ENCODE data around the gene C1orf53. TPM values are rescaled to one million over a fixed set of nuclear protein-coding genes. Genes with fewer than 3 reads are reported as not detected.
"Not testable (repeated sequence)": the region's sequence is repeated elsewhere in the genome, so short reads cannot be mapped to it uniquely, and the experiment has no call there.

The C1orf53 gene
- total RNA-seq, 1 experiment from 2014 or later, result 1.4 TPM

GRCh38 chr1:197951617-197952175, 49.3 kb downstream of the C1orf53 start:
- no peak for DNase-seq
- H3K4me2 ChIP-seq (ENCODE audit: insufficient read depth, insufficient read length, low read length), result no peak overlapping the region
- no peak overlapping the region for H3K14ac ChIP-seq (ENCODE audit: insufficient read depth, low read length)
- no peak overlapping the region for H4K91ac ChIP-seq (ENCODE audit: insufficient read length, low read depth, low read length)
- no peaks in the 10 kb centered on the region for H3K79me2 ChIP-seq (ENCODE audit: insufficient read depth, low read length)
- H3K23me2 ChIP-seq (ENCODE audit: insufficient read length, low read depth, low read length, poor library complexity, severe bottlenecking), result no peaks in the 10 kb centered on the region
- WGBS (ENCODE audit: extremely low coverage, insufficient read length, low lambda C conversion rate), result no CpG with 5 or more reads among the region's 5 CpGs
- no peak for TF ChIP-seq CTCF (conservative IDR thresholded peaks at IDR 0.05)
- H3K4me3 Mint-ChIP-seq, result no peak overlapping the region
- H3K4me1 Mint-ChIP-seq, result peaks cover 8% of the 10 kb centered on the region in 2 experiments
- H3K79me1 ChIP-seq (ENCODE audit: insufficient read depth, low read depth, low read length, poor library complexity, severe bottlenecking), result no peaks in the 10 kb centered on the region
- no peak overlapping the region for H3K23ac ChIP-seq (ENCODE audit: insufficient read length, low read depth, low read length)
- no peak overlapping the region for H2AFZ ChIP-seq (ENCODE audit: low read length)
- H4K20me1 ChIP-seq (ENCODE audit: control insufficient read depth, insufficient read depth, insufficient read length), result no peaks in the 10 kb centered on the region
- H2BK5ac ChIP-seq (ENCODE audit: insufficient read length, low read length), result no peak overlapping the region
- H2BK20ac ChIP-seq (ENCODE audit: low read depth, low read length, poor library complexity, severe bottlenecking), result no peak overlapping the region
- H3K9me3 Mint-ChIP-seq, result no peaks in the 10 kb centered on the region
- no peak overlapping the region for H2BK15ac ChIP-seq (ENCODE audit: low read depth, low read length)
- no peaks in the 10 kb centered on the region for H3K27me3 Mint-ChIP-seq (ENCODE audit: low read depth)
- no peak overlapping the region for H4K8ac ChIP-seq (replicated peaks; ENCODE audit: insufficient read length, low read depth, low read length)
- no peak overlapping the region for H2AK5ac ChIP-seq (ENCODE audit: insufficient read length, low read length)
- no peak overlapping the region for H3K27ac ChIP-seq (ENCODE audit: insufficient read length, low read depth, low read length)
- H2BK12ac ChIP-seq (ENCODE audit: insufficient read length, low read depth, low read length), result no peak overlapping the region
- no peak overlapping the region for H3K27ac Mint-ChIP-seq
- H3K18ac ChIP-seq (ENCODE audit: insufficient read length, low read depth, low read length), result no peak overlapping the region
- H2BK120ac ChIP-seq (ENCODE audit: low read depth, low read length, poor library complexity, severe bottlenecking), result no peak overlapping the region
- H3K4me1 ChIP-seq (ENCODE audit: insufficient read depth, low read length), result no peaks in the 10 kb centered on the region
- no peak overlapping the region for H3K9ac ChIP-seq (ENCODE audit: extremely low read depth, insufficient read length, low read length)
- H3T11ph ChIP-seq (ENCODE audit: low read length), result no peak overlapping the region
- H3K56ac ChIP-seq (ENCODE audit: insufficient read length, low read depth, low read length), result no peak overlapping the region
- no peak overlapping the region for H3K4ac ChIP-seq (ENCODE audit: low read depth, low read length)
- no peaks in the 10 kb centered on the region for H3K27me3 ChIP-seq (ENCODE audit: insufficient read depth, low read length)
- H4K5ac ChIP-seq (ENCODE audit: insufficient read length, low read depth, low read length), result no peak overlapping the region
- no peaks in the 10 kb centered on the region for H3K36me3 Mint-ChIP-seq (ENCODE audit: insufficient read depth in 1 of 3, low read depth in 3 of 3)
- no peaks in the 10 kb centered on the region for H3K9me3 ChIP-seq (ENCODE audit: control insufficient read depth, low read depth, low read length)

- not testable (repeated sequence) for DNase-seq; H3K23me2 ChIP-seq (ENCODE audit: insufficient read length, low read depth, low read length, poor library complexity, severe bottlenecking); H2BK15ac ChIP-seq (ENCODE audit: low read depth, low read length); H2AFZ ChIP-seq (ENCODE audit: low read length); H4K8ac ChIP-seq (replicated peaks; ENCODE audit: insufficient read length, low read depth, low read length); H3K27ac ChIP-seq (ENCODE audit: insufficient read length, low read depth, low read length); H4K20me1 ChIP-seq (ENCODE audit: control insufficient read depth, insufficient read depth, insufficient read length); H3K23ac ChIP-seq (ENCODE audit: insufficient read length, low read depth, low read length); H2BK20ac ChIP-seq (ENCODE audit: low read depth, low read length, poor library complexity, severe bottlenecking); H3K9me3 ChIP-seq (ENCODE audit: control insufficient read depth, low read depth, low read length); H2BK120ac ChIP-seq (ENCODE audit: low read depth, low read length, poor library complexity, severe bottlenecking); H2BK12ac ChIP-seq (ENCODE audit: insufficient read length, low read depth, low read length); H3K4me1 Mint-ChIP-seq; H3K9ac ChIP-seq (ENCODE audit: extremely low read depth, insufficient read length, low read length); H3K4me1 ChIP-seq (ENCODE audit: insufficient read depth, low read length); H3T11ph ChIP-seq (ENCODE audit: low read length); H3K27me3 Mint-ChIP-seq (ENCODE audit: low read depth); H3K79me2 ChIP-seq (ENCODE audit: insufficient read depth, low read length); H3K4me3 Mint-ChIP-seq; H2AK5ac ChIP-seq (ENCODE audit: insufficient read length, low read length); H2BK5ac ChIP-seq (ENCODE audit: insufficient read length, low read length); H3K14ac ChIP-seq (ENCODE audit: insufficient read depth, low read length); H3K4ac ChIP-seq (ENCODE audit: low read depth, low read length); H3K56ac ChIP-seq (ENCODE audit: insufficient read length, low read depth, low read length); H4K91ac ChIP-seq (ENCODE audit: insufficient read length, low read depth, low read length); H3K18ac ChIP-seq (ENCODE audit: insufficient read length, low read depth, low read length); H3K79me1 ChIP-seq (ENCODE audit: insufficient read depth, low read depth, low read length, poor library complexity, severe bottlenecking); H3K9me3 Mint-ChIP-seq; H4K5ac ChIP-seq (ENCODE audit: insufficient read length, low read depth, low read length); H3K36me3 Mint-ChIP-seq (ENCODE audit: insufficient read depth in 1 of 3, low read depth in 3 of 3); H3K27ac Mint-ChIP-seq; H3K4me2 ChIP-seq (ENCODE audit: insufficient read depth, insufficient read length, low read length); H3K27me3 ChIP-seq (ENCODE audit: insufficient read depth, low read length)
- no CpG with 5 or more reads among the region's 6 CpGs for WGBS (ENCODE audit: extremely low coverage, insufficient read length, low lambda C conversion rate)
These were observed 51.0 kb downstream of the C1orf53 start for GRCh38 chr1:197953472-197953871.
